T-helper 22 cell (primary cell): ENCODE data around the gene CMTM4.
"Not testable (repeated sequence)": the region's sequence is repeated elsewhere in the genome, so short reads cannot be mapped to it uniquely, and the experiment has no call there.

ENCODE experiments used
- DNase-seq: peaks from one replicate; pipeline ENCODE4 v3.0.0-alpha.2; 2020; ENCODE audit warnings: low read depth

Gene CMTM4

GRCh38 chr16:66592814-66593213, 103.7 kb downstream of the CMTM4 start:
- no peak for DNase-seq

GRCh38 chr16:66592241-66592640, 104.3 kb downstream of the CMTM4 start:
- no peak for DNase-seq

GRCh38 chr16:66591018-66591417, 105.5 kb downstream of the CMTM4 start:
- no peak for DNase-seq

- DNase-seq = no peak
These were observed 106.2 kb downstream of the CMTM4 start for GRCh38 chr16:66590322-66590721.

- peak; percentile 39 for DNase-seq
These were observed 107.4 kb downstream of the CMTM4 start for GRCh38 chr16:66588981-66589713.

- no peak for DNase-seq
These were observed 108.5 kb downstream of the CMTM4 start for GRCh38 chr16:66587881-66588600.

- no peak for DNase-seq
These were observed 110.9 kb downstream of the CMTM4 start for GRCh38 chr16:66585481-66586239.

- no peak for DNase-seq
These were observed 115.1 kb downstream of the CMTM4 start for GRCh38 chr16:66581246-66581952.

GRCh38 chr16:66580605-66581209, 115.8 kb downstream of the CMTM4 start:
- no peak for DNase-seq

GRCh38 chr16:66578651-66579531, 117.7 kb downstream of the CMTM4 start, which contains the start of gene CMTM2:
Gene CMTM2, plus strand, starts transcription at chr16:66579463. Its CDS starts 145 bp downstream, at chr16:66579608.
- DNase-seq = no peak

- DNase-seq = no peak
These were observed 120.2 kb downstream of the CMTM4 start for GRCh38 chr16:66576296-66576695.

- no peak for DNase-seq
These were observed 121.5 kb downstream of the CMTM4 start for GRCh38 chr16:66575060-66575459.

- no peak for DNase-seq
These were observed 122.0 kb downstream of the CMTM4 start for GRCh38 chr16:66574531-66574930.

- no peak for DNase-seq
These were observed 122.5 kb downstream of the CMTM4 start for GRCh38 chr16:66574081-66574480.

- DNase-seq = no peak
These were observed 124.2 kb downstream of the CMTM4 start for GRCh38 chr16:66572356-66572755.

GRCh38 chr16:66569827-66570405, 126.6 kb downstream of the CMTM4 start:
- no peak for DNase-seq

GRCh38 chr16:66569131-66569530, 127.4 kb downstream of the CMTM4 start:
- DNase-seq = no peak

- no peak for DNase-seq
These were observed 128.2 kb downstream of the CMTM4 start for GRCh38 chr16:66568355-66568754.

- not testable (repeated sequence) for DNase-seq
These were observed 129.3 kb downstream of the CMTM4 start for GRCh38 chr16:66567270-66567669.
